IPS-15b (cell line): ENCODE measurements around the gene RUNX1.

Experiments used
- H3K27me3 ChIP-seq: one replicate; pipeline ENCODE4 v1.6.1; 2013; ENCODE audit warnings: low read length; ENCODE audit not compliant: control insufficient read depth, insufficient read depth
- H3K36me3 ChIP-seq: one replicate; pipeline ENCODE4 v1.6.1; 2013; ENCODE audit warnings: low read length; ENCODE audit not compliant: control insufficient read depth, insufficient read depth
- H3K4me1 ChIP-seq: one replicate; pipeline ENCODE4 v1.6.1; 2013; ENCODE audit warnings: mild to moderate bottlenecking, low read length; ENCODE audit not compliant: control insufficient read depth, insufficient read depth
- H3K4me3 ChIP-seq: one replicate; pipeline ENCODE4 v1.5.1; 2013; ENCODE audit warnings: low read depth, low read length
- H3K9ac ChIP-seq: one replicate; pipeline ENCODE4 v1.6.1; 2013; ENCODE audit warnings: low read depth, mild to moderate bottlenecking, low read length
- H3K9me3 ChIP-seq: one replicate; pipeline ENCODE4 v1.6.1; 2013; ENCODE audit warnings: mild to moderate bottlenecking, low read length; ENCODE audit not compliant: control insufficient read depth, insufficient read depth

The RUNX1 gene

GRCh38 chr21:34802180-34802899 is 246.8 kb downstream of the RUNX1 start:
- Histone ChIP-seq H3K4me3 (no peak overlapping the region), H3K27me3 (no peaks in the 10 kb centered on the region), H3K9ac (no peak overlapping the region), H3K36me3 (no peaks in the 10 kb centered on the region), H3K9me3 (no peaks in the 10 kb centered on the region), H3K4me1 (no peaks in the 10 kb centered on the region)

GRCh38 chr21:34801519-34802132 is 247.5 kb downstream of the RUNX1 start:
- no peaks in the 10 kb centered on the region for H3K27me3 ChIP-seq
- no peak overlapping the region for H3K4me3 ChIP-seq
- no peaks in the 10 kb centered on the region for H3K36me3 ChIP-seq
- no peak overlapping the region for H3K9ac ChIP-seq
- H3K4me1 ChIP-seq, result no peaks in the 10 kb centered on the region
- no peaks in the 10 kb centered on the region for H3K9me3 ChIP-seq

- no peaks in the 10 kb centered on the region for H3K27me3 ChIP-seq
- H3K9me3 ChIP-seq, result no peaks in the 10 kb centered on the region
- H3K4me3 ChIP-seq, result no peak overlapping the region
- no peak overlapping the region for H3K9ac ChIP-seq
- no peaks in the 10 kb centered on the region for H3K36me3 ChIP-seq
- no peaks in the 10 kb centered on the region for H3K4me1 ChIP-seq
Observed at GRCh38 chr21:34800797-34801518, 248.1 kb downstream of the RUNX1 start.

- no peaks in the 10 kb centered on the region for H3K36me3 ChIP-seq
- H3K9me3 ChIP-seq, result no peaks in the 10 kb centered on the region
- no peak overlapping the region for H3K9ac ChIP-seq
- H3K27me3 ChIP-seq, result no peaks in the 10 kb centered on the region
- H3K4me3 ChIP-seq, result no peak overlapping the region
- H3K4me1 ChIP-seq, result no peaks in the 10 kb centered on the region
Observed at GRCh38 chr21:34799092-34799491, 250.0 kb downstream of the RUNX1 start.

- H3K4me1 ChIP-seq, result no peaks in the 10 kb centered on the region
Observed at GRCh38 chr21:34797921-34798535, 251.1 kb downstream of the RUNX1 start.

GRCh38 chr21:34797201-34797525 is 251.9 kb downstream of the RUNX1 start:
- H3K27me3 ChIP-seq, result no peaks in the 10 kb centered on the region
- H3K9ac ChIP-seq, result no peak overlapping the region
- no peaks in the 10 kb centered on the region for H3K4me1 ChIP-seq
- no peaks in the 10 kb centered on the region for H3K9me3 ChIP-seq
- H3K4me3 ChIP-seq, result no peak overlapping the region
- H3K36me3 ChIP-seq, result no peaks in the 10 kb centered on the region

More at GRCh38 chr21:34797921-34798535, 251.1 kb downstream of the RUNX1 start:
- Histone ChIP-seq H3K4me3 (no peak overlapping the region), H3K36me3 (no peaks in the 10 kb centered on the region), H3K27me3 (no peaks in the 10 kb centered on the region), H3K9me3 (no peaks in the 10 kb centered on the region), H3K9ac (no peak overlapping the region)

GRCh38 chr21:34796518-34797200 is 252.4 kb downstream of the RUNX1 start:
- H3K27me3 ChIP-seq, result no peaks in the 10 kb centered on the region
- no peaks in the 10 kb centered on the region for H3K36me3 ChIP-seq
- no peak overlapping the region for H3K9ac ChIP-seq
- H3K4me3 ChIP-seq, result no peak overlapping the region
- H3K9me3 ChIP-seq, result no peaks in the 10 kb centered on the region
- H3K4me1 ChIP-seq, result no peaks in the 10 kb centered on the region

GRCh38 chr21:34795548-34796180 is 253.4 kb downstream of the RUNX1 start:
- Histone ChIP-seq H3K4me1 (no peaks in the 10 kb centered on the region), H3K36me3 (no peaks in the 10 kb centered on the region), H3K27me3 (no peaks in the 10 kb centered on the region), H3K9me3 (no peaks in the 10 kb centered on the region), H3K4me3 (no peak overlapping the region), H3K9ac (no peak overlapping the region)

- no peaks in the 10 kb centered on the region for H3K36me3 ChIP-seq
- no peaks in the 10 kb centered on the region for H3K4me1 ChIP-seq
- H3K9me3 ChIP-seq, result no peaks in the 10 kb centered on the region
- no peak overlapping the region for H3K4me3 ChIP-seq
- H3K9ac ChIP-seq, result no peak overlapping the region
- no peaks in the 10 kb centered on the region for H3K27me3 ChIP-seq
Observed at GRCh38 chr21:34795175-34795547, 253.9 kb downstream of the RUNX1 start.

- Histone ChIP-seq H3K4me1 (no peaks in the 10 kb centered on the region), H3K27me3 (no peaks in the 10 kb centered on the region), H3K9me3 (no peaks in the 10 kb centered on the region), H3K36me3 (no peaks in the 10 kb centered on the region), H3K4me3 (no peak overlapping the region), H3K9ac (no peak overlapping the region)
Observed at GRCh38 chr21:34794686-34795085, 254.4 kb downstream of the RUNX1 start.

- no peaks in the 10 kb centered on the region for H3K36me3 ChIP-seq
- H3K4me1 ChIP-seq, result no peaks in the 10 kb centered on the region
- no peaks in the 10 kb centered on the region for H3K9me3 ChIP-seq
- H3K9ac ChIP-seq, result no peak overlapping the region
- H3K4me3 ChIP-seq, result no peak overlapping the region
- H3K27me3 ChIP-seq, result no peaks in the 10 kb centered on the region
Observed at GRCh38 chr21:34793471-34793870, 255.6 kb downstream of the RUNX1 start.
